NAMALWA (cell line): ENCODE results near the gene SLIT1.

Source experiments
- DNase-seq: peaks from one replicate; pipeline ENCODE4 v3.0.0-alpha.2; 2015; ENCODE audit warnings: low spot score

SLIT1 gene

DNA sequence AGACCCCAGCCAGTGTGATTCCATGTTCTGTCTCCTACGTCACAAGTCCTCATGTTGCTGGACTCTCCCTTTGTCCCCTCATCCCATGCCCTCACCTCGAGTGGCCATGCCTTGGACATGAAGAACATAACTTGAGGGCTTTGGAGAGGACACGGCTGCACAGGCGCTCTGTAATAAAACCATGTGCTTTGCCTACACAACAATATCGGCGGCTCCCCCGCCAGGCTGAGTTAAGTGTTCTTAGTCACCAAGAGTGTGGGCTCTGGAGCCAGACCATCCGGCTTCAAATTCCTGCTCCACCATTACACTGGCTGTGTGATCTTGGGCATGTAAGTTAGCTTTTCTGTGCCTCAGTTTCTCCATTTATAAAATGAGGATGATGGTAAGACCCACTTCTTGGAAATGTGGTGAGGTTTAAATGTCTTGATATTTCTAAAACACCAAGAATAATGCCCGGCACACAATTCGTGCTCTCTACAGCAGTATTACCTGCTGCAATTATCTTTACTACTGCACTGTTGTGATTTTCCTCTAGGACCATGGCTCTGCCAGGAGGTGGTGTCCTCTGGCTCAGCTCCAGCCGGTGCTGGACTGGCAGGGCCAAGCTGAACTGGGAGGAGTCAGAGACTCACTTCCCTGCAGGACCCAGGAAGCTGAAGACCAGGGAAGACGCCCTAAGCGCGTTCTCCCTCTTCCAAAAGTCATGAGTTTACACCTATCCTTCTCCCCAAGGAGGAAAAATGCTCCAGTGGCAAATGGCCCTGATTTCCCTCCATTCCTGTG is 15.7 kb downstream of the SLIT1 start:
- no peak for DNase-seq

DNA sequence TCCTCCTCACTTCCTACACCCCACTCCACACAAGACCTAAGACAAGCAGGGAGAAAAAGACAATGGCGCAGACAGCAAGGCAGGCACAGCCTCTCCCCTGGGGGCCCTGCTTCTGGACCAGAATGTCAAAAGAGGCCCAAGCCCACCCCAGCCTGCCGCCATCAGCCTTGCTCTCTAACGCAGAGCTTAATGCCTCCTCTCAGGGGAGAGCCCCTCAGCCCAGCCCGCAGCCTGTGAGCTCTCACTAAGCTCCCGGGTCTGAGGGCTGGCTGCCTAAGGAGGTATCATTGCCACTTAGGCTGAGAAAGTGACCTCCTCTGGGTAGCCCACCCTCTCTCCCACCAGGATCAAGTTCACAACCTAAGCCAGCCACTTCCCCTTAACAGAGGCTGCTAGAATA is 16.7 kb downstream of the SLIT1 start:
- no peak for DNase-seq

DNA sequence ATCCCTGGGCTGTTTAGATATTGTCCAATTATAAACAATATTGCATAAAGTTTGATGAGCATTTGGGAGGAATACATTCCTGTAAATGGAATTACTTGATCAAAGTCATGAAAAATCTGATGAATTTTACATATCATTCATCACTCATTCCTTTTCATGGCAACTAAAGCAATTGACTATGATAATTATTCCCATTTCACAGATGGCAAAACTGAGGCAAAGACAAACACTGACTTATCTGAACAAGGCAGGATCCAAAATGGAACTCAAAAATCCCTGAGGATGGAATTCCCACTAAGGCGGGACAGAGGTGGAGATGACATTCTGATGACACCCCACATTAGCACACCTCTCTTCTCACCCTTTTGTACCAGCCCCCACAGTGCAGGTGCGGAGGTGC is 17.1 kb downstream of the SLIT1 start:
- DNase-seq: no peak

DNA sequence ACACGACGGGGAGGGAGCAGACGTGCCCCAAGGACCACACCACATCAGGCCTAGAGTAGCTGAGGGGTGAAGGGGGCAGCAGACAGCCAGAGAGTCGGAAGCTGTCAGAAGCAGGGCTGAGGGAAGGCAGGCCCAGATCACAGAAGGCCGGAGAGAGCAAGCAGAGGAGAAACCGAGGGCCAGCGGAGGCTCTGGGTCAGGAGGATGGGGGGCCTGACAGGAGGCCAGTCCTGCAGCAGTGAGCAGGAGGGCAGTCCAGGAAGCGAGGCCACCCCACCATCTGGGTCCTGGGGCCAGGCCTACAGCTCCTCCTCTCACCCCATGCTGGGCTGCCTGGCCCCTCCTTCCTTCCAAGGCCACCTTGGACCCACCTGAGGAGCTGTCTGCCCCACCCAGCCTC is 20.3 kb downstream of the SLIT1 start:
- no peak for DNase-seq

DNA sequence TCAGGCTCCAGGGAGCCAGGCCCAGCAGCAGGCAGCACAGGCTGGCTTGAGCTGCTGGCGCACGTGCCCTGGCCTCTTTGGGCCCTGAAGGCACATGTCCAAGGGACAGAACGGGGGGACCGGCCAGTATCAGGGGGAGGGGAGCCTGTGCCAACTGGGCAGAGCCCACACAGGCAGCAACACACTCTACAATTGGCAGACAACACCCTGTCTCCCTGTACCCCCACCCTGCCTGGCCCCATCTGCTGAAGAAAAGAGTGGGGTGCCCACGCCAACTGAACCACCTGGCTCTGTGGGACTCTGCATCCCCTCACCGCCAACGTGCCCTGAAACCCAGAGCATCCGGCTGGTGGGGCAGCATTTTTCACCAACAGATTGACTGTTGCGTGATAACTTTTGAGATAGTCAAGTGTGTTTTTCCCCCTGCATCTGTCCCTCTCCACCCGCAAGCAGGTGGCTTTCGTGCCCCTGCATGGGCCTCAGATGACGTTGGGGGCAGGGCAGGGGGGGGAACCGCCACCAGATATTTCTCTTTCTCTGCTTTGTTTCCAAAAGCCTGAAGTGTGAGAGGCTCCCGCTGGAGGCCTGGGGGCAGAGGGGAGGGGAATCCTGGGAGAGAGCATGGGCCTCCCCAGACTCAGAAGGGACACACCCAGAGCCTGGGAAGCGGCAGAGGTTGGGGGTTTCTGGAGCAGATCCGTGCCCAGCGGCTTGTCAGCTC is 21.8 kb downstream of the SLIT1 start:
- DNase-seq: no peak

DNA sequence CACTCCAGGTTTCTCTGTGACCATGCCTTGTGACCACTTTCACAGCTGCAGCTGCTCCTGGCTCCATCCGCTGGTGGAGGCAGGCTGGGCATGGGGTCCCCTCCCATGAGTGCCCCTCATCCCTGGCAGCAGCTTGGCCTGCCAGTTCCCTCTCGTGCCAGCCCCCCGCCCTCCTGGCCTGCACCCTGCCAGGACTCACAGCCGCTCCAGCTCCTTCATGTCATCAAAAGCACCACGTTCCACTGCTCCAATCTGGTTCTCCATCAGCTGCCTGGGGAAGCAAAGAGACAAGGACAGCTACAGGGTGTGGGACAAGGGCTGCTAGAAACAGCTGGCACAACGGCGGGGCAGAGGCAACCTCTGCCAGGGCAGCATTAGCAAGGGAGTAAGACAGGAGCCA is 22.6 kb downstream of the SLIT1 start:
- no peak for DNase-seq

DNA sequence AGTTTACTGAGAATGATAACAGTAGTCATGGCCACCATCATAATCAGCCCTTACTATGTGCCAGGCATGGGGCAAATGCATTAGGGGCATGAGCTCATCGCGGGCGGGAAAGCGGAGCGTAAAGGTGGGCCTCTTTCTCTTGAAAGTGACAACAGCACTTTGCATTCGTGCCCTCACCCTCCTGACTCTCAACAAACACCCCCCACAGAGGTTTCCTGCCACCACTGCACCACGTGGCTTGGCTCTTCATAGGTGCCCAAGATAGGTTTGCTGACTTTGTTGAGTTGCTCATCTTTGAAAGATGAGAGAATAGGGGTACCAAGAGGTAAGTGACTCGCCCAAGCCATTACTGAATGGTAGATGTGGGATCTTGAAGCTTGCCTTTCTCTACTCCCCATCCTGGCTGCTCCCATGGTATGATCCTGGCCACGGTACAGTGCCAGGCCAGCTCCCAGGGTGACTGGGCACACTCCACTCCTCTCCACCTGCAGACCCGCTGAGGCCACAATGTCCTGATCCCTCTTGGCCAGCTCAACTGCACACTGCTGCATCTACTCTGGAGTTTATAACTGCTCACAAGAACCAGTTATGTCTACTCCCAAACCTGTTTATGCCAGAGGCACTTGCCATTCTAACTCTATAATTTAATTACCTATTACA is 26.0 kb downstream of the SLIT1 start:
- no peak for DNase-seq

DNA sequence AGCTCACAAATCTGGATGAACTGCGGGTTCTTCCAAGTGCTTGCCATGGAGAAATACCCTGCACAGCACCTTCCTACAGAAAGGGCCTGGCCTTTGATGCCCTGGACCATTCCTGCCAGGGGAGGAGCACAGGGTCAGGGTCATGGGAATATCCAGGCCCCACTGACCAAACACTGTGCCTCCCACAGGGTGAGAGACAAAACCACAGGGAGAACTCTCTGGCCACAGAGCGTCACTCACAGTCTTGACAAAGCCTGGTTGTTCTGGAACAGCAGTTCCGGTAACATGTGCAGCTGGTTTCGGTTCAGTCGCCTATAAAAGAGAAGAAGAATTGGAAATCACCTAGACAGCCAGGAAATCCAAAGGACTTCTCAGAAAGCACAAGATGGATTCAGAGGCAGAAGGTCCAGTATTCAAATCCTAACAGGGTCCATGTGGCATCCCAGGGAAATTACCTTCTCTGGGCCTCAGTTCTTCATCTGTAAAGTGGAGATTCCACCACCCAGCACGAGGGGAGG is 28.1 kb downstream of the SLIT1 start:
- DNase-seq: no peak

DNA sequence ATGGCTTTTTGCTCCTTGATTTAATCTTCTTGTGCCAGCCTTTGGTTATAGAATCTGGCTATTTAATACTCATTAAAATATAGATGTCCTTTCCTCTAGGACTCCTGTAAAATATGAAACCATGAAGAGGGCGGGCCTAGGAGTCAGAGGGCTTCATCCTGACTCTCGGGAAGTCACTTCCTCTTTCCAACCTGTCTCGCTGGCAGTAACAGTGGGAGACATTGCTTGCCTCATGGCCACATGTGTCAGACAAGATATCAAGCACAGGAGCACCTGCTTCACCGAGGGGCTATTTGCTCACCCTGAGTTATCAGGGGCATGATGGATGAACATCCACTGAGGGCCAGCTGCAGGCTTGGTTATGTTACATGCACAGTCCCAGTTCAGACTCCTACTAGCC is 31.0 kb downstream of the SLIT1 start:
- DNase-seq: no peak

DNA sequence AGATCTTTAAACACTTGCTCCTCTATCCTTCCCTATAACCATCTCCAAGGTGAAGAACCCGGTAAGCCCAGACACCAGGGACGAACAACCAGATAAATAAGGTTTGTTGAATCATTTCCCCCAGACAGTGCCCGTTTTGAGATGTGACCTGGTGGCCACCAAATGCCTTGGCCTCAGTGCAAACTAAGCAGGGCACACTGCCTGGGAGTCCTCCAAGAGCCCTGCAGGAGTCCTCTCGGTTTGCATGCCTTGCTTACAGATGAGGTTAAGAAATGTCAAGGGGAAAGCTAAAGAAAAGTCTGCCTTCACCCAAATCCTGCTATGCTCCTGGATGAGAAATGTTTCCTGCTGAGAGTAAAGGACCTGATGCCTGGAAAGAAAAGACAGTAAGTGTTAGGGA is 31.6 kb downstream of the SLIT1 start:
- no peak for DNase-seq

DNA sequence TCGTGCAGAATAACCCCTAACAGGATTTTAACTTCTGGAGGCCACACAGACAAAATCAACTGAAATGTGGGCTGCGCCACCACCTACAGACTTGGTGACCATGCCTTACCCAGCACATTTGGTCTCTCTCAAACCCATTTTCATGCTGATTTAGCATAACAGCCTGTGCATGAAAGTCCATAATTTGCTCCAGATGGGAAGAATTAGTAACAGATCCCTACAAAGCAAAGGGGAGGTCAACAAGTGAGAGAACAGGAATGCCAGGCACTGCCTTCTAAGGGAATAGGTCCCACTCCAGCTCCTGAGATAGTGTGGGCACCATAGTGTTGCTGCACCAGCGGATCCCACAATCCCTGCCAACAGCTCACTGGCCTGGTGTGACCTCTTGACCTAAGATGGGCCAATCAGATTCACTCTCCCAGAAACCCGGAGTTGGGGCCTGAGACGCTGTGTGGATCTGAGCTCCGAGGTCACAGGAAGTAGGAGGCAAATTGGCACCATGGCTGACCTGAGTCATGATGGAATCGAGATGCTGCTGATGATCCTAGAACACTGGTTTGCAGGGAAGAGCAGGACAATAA is 32.4 kb downstream of the SLIT1 start:
- DNase-seq: no peak

DNA sequence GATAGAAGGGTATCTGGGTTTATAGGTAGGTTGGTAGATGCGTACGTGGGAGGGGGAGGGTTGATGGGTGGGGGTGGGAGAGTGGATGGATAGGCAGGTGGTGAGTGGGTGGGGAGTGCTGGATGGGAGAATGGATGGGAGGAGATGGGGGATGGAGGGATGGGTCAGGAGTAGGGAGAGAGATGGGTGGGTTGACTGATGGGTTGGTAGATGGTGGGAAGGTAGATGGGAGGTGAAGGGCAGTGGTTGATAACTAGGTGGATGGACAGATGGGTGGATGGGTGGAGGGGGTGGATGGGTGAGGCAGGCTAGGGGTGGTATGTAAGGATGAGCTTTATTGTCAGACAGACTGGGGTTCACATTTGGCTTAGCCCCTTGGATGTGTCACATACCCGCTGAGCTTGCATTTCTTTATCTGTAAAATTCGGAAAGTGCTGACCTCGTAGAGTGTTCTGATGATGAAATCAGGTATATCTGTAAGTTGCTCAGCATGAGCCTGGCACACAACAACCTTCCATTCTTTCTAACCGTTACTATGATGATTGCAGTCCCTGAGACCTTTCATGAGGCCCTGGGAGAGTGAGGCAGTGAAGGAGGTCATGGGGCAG is 34.3 kb downstream of the SLIT1 start:
- DNase-seq: no peak

DNA sequence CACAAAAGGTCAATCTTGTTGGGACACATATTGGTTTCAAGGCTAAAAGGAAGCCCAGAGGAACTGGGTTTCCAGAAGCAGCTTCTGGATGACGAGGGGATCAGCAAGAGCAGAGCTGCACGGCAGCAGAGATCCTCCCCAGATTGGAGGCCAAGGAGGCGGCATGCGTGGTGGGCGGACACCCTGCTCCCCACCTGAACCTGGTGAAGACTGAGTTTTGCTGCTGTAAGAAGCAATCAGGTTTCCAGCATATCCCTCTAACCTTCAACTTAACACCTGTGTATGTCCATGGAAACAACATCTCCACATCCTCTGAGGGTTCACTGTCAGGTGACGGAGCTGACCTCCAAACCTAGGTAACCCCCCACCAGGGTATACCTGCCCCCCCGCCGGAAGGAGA is 35.1 kb downstream of the SLIT1 start:
- no peak for DNase-seq

DNA sequence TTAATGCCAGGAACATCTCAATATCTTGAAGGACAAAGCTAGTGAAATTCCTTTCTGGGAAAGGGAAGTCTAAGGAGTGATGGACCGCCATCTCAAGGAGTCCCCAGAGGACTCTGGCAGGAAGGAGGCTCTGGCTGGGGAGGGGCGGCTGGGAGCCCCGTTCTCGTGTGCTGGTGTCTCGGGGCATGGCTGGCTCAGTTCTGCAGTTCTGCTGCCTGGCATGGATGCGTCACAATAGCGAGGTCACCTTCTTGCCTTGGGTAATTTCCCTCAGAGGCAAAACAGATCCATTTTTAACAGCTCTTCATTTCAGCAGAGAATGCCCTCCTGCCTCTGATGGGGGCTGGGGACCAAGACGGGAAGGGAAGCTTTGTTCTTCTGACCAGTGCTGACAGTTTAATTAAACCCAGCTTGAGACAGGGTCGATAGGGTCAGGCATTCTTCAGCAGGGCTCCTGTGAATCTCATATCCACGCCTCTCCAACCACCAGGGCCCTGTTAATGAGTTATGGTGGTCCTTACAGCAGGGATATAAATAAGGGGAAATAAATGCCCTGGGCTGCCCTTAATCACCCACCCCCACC is 35.7 kb downstream of the SLIT1 start:
- DNase-seq: no peak

DNA sequence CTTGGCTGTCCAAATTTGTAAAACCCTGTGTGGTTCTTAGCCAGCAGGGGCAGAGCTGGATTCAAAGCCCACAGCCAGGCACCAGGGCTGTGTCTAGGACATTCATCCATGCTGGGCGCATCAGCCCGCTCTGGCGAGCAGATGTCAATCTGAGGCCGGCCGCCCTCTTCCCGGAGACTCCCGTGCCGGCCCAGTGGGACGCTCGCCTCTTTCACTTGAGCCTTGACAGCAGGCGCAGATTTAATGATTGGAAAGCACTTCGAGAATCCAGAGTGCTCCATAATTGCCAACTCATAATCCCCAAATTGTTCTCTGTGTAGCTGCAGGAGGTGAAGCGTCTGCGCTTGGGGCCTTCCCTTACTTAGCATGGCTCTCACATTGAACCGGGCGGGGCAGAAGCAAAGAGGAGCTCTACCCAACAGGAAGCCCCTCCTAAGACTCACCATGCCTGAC is 36.7 kb downstream of the SLIT1 start:
- DNase-seq: no peak

DNA sequence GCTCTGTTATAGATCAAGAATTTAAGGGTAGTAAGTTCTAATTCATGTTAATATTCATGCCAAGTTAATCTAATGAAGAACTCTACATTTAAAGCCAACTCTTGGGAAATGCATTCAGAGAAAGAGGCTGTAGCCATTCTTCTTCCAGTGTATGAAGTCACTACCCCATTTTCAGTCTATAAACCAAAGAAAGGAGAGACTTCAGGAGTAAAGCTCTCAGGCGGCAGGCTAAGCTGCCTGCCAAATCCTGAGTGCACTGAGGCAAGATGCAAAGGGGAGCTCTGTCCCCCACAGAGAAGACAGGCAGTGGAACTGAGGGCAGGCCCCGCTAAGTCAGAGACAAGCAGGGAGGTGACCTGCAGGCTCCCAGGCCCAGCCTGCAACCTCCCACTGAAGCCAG is 41.5 kb downstream of the SLIT1 start:
- DNase-seq: no peak

DNA sequence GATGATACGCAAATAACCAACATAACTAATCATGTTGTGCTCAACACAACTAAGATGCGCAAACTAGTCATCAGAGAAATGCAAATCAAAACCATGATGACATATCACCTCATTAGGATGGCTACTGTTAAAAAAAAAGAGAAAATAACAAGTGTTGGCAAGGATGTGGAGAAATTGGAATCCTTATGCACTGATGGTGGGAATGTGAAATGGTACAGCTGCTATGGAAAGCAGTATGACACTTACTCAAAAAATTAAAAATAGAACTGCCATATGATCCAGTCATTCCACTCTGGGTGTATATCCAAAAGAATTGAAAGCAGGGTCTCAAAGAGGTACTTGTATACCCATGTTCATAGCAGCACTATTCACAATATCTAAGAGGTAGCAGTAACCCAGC is 42.9 kb downstream of the SLIT1 start:
- DNase-seq: no peak

DNA sequence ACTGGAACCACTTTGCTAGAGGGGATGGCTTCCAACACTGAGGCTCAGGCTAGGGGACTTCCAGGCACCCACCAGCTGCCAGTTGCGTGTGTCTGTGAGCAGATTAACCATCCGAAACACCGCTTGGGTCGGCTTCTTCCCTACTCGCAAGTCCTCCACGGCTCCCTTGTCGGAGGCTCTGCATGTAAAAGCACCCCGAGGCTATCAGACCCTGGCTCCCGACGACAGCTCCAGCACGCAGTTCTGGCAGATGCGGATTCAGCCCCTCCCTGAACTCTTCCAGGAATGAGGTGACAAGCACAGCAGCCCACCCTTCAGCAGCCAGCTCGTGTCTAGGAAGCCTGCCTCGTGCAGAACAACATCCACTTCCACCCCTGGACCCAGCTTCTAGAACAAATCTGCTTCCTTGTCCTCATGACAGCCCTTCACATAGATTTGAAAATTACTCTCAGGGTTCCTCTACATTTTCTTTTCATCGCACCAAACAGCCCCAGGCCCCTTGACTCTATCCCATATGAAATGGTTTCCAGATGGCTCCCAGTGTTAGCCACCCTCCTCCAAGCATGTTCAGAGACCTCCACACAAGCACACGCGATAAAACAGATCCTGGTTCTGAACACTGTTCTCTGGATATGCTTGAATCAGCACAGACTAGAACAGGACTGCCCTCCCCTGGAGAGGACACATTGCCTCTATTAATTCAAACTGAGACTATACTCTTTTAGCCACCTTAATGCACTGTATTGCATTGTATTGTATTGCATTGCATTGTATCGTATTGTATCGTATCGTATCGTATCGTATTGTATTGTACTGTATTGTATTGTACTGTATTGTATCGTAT is 44.6 kb downstream of the SLIT1 start:
- no peak for DNase-seq

DNA sequence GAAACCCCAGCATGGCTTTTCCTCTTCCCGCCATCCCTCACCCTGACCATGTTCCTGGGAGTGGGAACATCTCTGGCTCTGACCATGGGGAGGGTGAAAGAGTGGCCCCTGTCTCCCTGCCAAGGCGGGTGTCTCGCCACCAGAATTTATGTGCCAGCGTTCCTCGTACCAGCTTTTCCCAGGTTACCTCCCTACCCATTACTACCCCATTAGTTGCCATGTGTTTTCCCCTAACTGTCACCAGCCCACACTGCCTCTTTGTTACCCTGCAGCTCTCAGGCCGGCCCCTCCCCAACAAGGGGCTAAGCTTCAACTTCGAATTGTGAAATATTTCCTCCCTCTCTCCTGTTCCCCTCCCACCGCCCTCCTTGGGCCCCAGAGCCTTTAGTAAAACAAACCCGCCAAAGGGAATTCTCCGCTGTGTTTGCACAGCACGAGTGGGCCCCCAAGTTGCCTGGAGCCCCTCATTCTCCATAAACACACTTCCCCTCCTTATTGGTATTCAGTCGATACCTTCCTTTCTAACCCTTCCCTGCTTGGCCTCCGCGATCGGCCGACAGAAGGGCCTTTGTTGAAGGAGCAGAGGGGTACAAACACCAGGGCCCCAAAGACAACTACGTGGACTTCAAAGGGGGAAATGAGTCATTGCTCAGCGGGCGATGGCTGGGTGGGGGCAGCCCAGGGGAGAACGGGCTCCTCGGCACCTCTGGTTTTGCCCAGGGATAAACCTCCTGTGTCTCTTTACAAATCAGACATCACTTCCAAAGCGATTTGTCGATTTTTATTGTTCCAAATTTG is 45.5 kb downstream of the SLIT1 start:
- no peak for DNase-seq

DNA sequence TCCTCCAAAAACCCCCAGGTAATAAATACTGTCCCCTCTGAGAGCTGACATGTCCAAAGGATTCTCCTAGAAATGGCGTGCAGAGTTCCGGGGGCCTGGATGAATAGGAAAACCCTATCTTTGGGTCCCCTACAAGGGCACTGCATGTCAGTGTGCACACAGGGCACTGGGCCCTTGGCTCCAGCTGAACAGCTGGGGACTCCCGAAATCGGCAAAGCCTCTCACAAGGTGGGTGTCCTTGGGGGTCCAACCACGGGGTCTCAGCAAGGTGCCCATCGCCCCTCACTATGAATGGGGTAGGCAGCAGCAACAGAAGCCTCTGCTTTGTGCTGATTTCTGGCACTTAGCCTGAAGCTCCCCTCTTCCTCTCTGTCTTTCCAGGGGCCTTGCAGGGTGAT is 46.1 kb downstream of the SLIT1 start:
- no peak for DNase-seq
